ENCODE measurements around the gene SPEM1.

GRCh38 chr17:7421186-7421585, 1.1 kb downstream of the SPEM1 start:
- TF ChIP-seq POLR2A (IDR thresholded peaks at IDR 0.05), result no peak
- no peak for TF ChIP-seq CTCF (IDR thresholded peaks at IDR 0.05)

All from heart left ventricle (tissue), 13 donors.